HFFc6 (cell line): ENCODE data around the gene PDE2A. TPM values are rescaled to one million over a fixed set of nuclear protein-coding genes. Genes with fewer than 3 reads are reported as not detected.

Experiments
- DNase-seq: peaks from one replicate; pipeline ENCODE4 v3.0.0-alpha.2; 2018
- H3K27ac Mint-ChIP-seq: 2 replicates; pipeline ENCODE4 v1.8.0; 2020; ENCODE audit warnings: mild to moderate bottlenecking, mixed read lengths
- H3K27me3 Mint-ChIP-seq: 2 replicates; pipeline ENCODE4 v1.8.0; 2021; ENCODE audit warnings: mild to moderate bottlenecking, moderate library complexity, mixed read lengths; ENCODE audit not compliant: insufficient read depth
- H3K36me3 Mint-ChIP-seq: 2 replicates; pipeline ENCODE4 v1.8.0; 2021; ENCODE audit warnings: low read depth, mixed read lengths
- H3K4me1 Mint-ChIP-seq: 2 replicates; pipeline ENCODE4 v1.8.0; 2020; ENCODE audit warnings: low read depth, mixed read lengths
- H3K4me3 Mint-ChIP-seq: 2 replicates; pipeline ENCODE4 v1.8.0; 2020; ENCODE audit warnings: mild to moderate bottlenecking, moderate library complexity, mixed read lengths
- H3K9me3 Mint-ChIP-seq: 2 replicates; pipeline ENCODE4 v1.8.0; 2020; ENCODE audit warnings: mild to moderate bottlenecking, mixed read lengths
- CTCF ChIP-seq: fragments of 200-600 bp; sonication (generic); IDR thresholded peaks from 2 replicates; pipeline ENCODE4 v1.5.0; 2021; ENCODE audit warnings: antibody characterized with exemption, mild to moderate bottlenecking
- total RNA-seq, 6 experiments: library from RNA; stranded (reverse); fragmentation: NEBNext Ultra II Directional; extraction: Animal tissue kit (Norgen Biotek cat#: 25700); gene quantifications; 2 replicates in 1 of 6; 3 replicates in 5 of 6; pipeline ENCODE4 v1.2.3, GENCODE V29; 2021

Gene PDE2A
- total RNA-seq, 6 experiments from 2014 or later = 0.07 to 0.57 (median 0.40) TPM

- H3K9me3 Mint-ChIP-seq = no peaks in the 10 kb centered on the region
- peaks cover 26% of the 10 kb centered on the region for H3K27me3 Mint-ChIP-seq
- no peak overlapping the region for H3K27ac Mint-ChIP-seq
Observed at GRCh38 chr11:72648384-72649136, 25.7 kb downstream of the PDE2A start.

GRCh38 chr11:72647882-72648281 is 26.3 kb downstream of the PDE2A start:
- Mint-ChIP-seq H3K27me3 (peaks cover 22% of the 10 kb centered on the region), H3K4me1 (peaks cover 7% of the 10 kb centered on the region), H3K4me3 (no peak overlapping the region), H3K36me3 (no peaks in the 10 kb centered on the region), H3K9me3 (no peaks in the 10 kb centered on the region), H3K27ac (no peak overlapping the region)
- TF ChIP-seq CTCF = no peak
- no peak for DNase-seq

More at GRCh38 chr11:72648384-72649136, 25.7 kb downstream of the PDE2A start:
- Mint-ChIP-seq H3K4me3 (no peak overlapping the region), H3K4me1 (peaks cover 5% of the 10 kb centered on the region), H3K36me3 (no peaks in the 10 kb centered on the region)
- no peak for TF ChIP-seq CTCF
- DNase-seq = no peak

GRCh38 chr11:72646472-72646871 is 27.8 kb downstream of the PDE2A start:
- peaks cover 7% of the 10 kb centered on the region for H3K4me1 Mint-ChIP-seq
- H3K27ac Mint-ChIP-seq = no peak overlapping the region
- no peak overlapping the region for H3K4me3 Mint-ChIP-seq
- H3K9me3 Mint-ChIP-seq = no peaks in the 10 kb centered on the region
- no peak for DNase-seq
- no peak for TF ChIP-seq CTCF
- no peaks in the 10 kb centered on the region for H3K36me3 Mint-ChIP-seq
- peaks cover 12% of the 10 kb centered on the region for H3K27me3 Mint-ChIP-seq

GRCh38 chr11:72646024-72646423 is 28.2 kb downstream of the PDE2A start:
- no peak for TF ChIP-seq CTCF
- Mint-ChIP-seq H3K27me3 (peaks cover 12% of the 10 kb centered on the region), H3K4me3 (no peak overlapping the region), H3K4me1 (peaks cover 7% of the 10 kb centered on the region), H3K36me3 (no peaks in the 10 kb centered on the region), H3K27ac (no peak overlapping the region), H3K9me3 (no peaks in the 10 kb centered on the region)
- DNase-seq = no peak

- DNase-seq = peak; percentile 28
- no peaks in the 10 kb centered on the region for H3K9me3 Mint-ChIP-seq
- no peak overlapping the region for H3K27ac Mint-ChIP-seq
- peak overlapping the region; percentile 27 for H3K4me3 Mint-ChIP-seq
- H3K27me3 Mint-ChIP-seq = peaks cover 4% of the 10 kb centered on the region; the same call in 1 of the 2 replicates
- H3K36me3 Mint-ChIP-seq = no peaks in the 10 kb centered on the region
- peaks cover 7% of the 10 kb centered on the region for H3K4me1 Mint-ChIP-seq
- no peak for TF ChIP-seq CTCF
Observed at GRCh38 chr11:72643547-72643946, 30.7 kb downstream of the PDE2A start.
